ENCODE data around the gene S1PR3.

Gene S1PR3

GRCh38 chr9:89008055-89008743 lies 16.9 kb downstream of the S1PR3 start:
- in situ Hi-C loops (cut with MboI; ENCODE audit: low sequenced_read_pairs), result loop anchor here (10.0 to 25.0 kb wide), 2 partner anchors 279 to 413 kb away; no protein-coding TSS in a partner anchor

- in situ Hi-C loops (cut with MboI; ENCODE audit: low sequenced_read_pairs), result loop anchor here (10.0 to 25.0 kb wide), 2 partner anchors 278 to 414 kb away; no protein-coding TSS in a partner anchor
These were observed 17.7 kb downstream of the S1PR3 start for GRCh38 chr9:89008744-89009545.

GRCh38 chr9:89009546-89009840 lies 18.2 kb downstream of the S1PR3 start:
- in situ Hi-C loops (cut with MboI; ENCODE audit: low sequenced_read_pairs), result loop anchor here (10.0 to 25.0 kb wide), 2 partner anchors 278 to 415 kb away; no protein-coding TSS in a partner anchor

GRCh38 chr9:89010056-89010455 lies 18.8 kb downstream of the S1PR3 start:
- in situ Hi-C loops (cut with MboI; ENCODE audit: low sequenced_read_pairs), result loop anchor here (25.0 kb wide), 1 partner anchor 277 kb away; no protein-coding TSS in a partner anchor

GRCh38 chr9:89010526-89011111 lies 19.4 kb downstream of the S1PR3 start:
- in situ Hi-C loops (cut with MboI; ENCODE audit: low sequenced_read_pairs), result loop anchor here (25.0 kb wide), 1 partner anchor 277 kb away; no protein-coding TSS in a partner anchor

- in situ Hi-C loops (cut with MboI; ENCODE audit: low sequenced_read_pairs), result loop anchor here (25.0 kb wide), 1 partner anchor 276 kb away; no protein-coding TSS in a partner anchor
These were observed 20.4 kb downstream of the S1PR3 start for GRCh38 chr9:89011683-89012082.

GRCh38 chr9:89012294-89013042 lies 21.2 kb downstream of the S1PR3 start:
- in situ Hi-C loops (cut with MboI; ENCODE audit: low sequenced_read_pairs), result loop anchor here (25.0 kb wide), 1 partner anchor 275 kb away; no protein-coding TSS in a partner anchor

- in situ Hi-C loops (cut with MboI; ENCODE audit: low sequenced_read_pairs), result loop anchor here (25.0 kb wide), 1 partner anchor 274 kb away; no protein-coding TSS in a partner anchor
These were observed 22.4 kb downstream of the S1PR3 start for GRCh38 chr9:89013660-89014059.

GRCh38 chr9:89014153-89014552 lies 22.9 kb downstream of the S1PR3 start:
- in situ Hi-C loops (cut with MboI; ENCODE audit: low sequenced_read_pairs), result loop anchor here (25.0 kb wide), 1 partner anchor 273 kb away; no protein-coding TSS in a partner anchor

GRCh38 chr9:89015336-89015735 lies 24.1 kb downstream of the S1PR3 start:
- in situ Hi-C loops (cut with MboI; ENCODE audit: low sequenced_read_pairs), result loop anchor here (25.0 kb wide), 1 partner anchor 272 kb away; no protein-coding TSS in a partner anchor

- in situ Hi-C loops (cut with MboI; ENCODE audit: low sequenced_read_pairs), result loop anchor here (25.0 kb wide), 1 partner anchor 267 kb away; no protein-coding TSS in a partner anchor
These were observed 29.5 kb downstream of the S1PR3 start for GRCh38 chr9:89020754-89021153.

- in situ Hi-C loops (cut with MboI; ENCODE audit: low sequenced_read_pairs), result loop anchor here (25.0 kb wide), 1 partner anchor 266 kb away; no protein-coding TSS in a partner anchor
These were observed 30.0 kb downstream of the S1PR3 start for GRCh38 chr9:89021154-89021803.

- in situ Hi-C loops (cut with MboI; ENCODE audit: low sequenced_read_pairs), result loop anchor here (25.0 kb wide), 1 partner anchor 265 kb away; no protein-coding TSS in a partner anchor
These were observed 30.9 kb downstream of the S1PR3 start for GRCh38 chr9:89022001-89022759.

GRCh38 chr9:89022902-89023301 lies 31.6 kb downstream of the S1PR3 start:
- in situ Hi-C loops (cut with MboI; ENCODE audit: low sequenced_read_pairs), result loop anchor here (25.0 kb wide), 1 partner anchor 264 kb away; no protein-coding TSS in a partner anchor

GRCh38 chr9:89023740-89024139 lies 32.5 kb downstream of the S1PR3 start:
- in situ Hi-C loops (cut with MboI; ENCODE audit: low sequenced_read_pairs), result loop anchor here (25.0 kb wide), 1 partner anchor 264 kb away; no protein-coding TSS in a partner anchor

GRCh38 chr9:89024727-89025126 lies 33.5 kb downstream of the S1PR3 start:
- in situ Hi-C loops (cut with MboI; ENCODE audit: low sequenced_read_pairs), result loop anchor here (25.0 kb wide), 1 partner anchor 263 kb away; no protein-coding TSS in a partner anchor

GRCh38 chr9:89025553-89025952 lies 34.3 kb downstream of the S1PR3 start:
- in situ Hi-C loops (cut with MboI; ENCODE audit: low sequenced_read_pairs), result no loop called here

GRCh38 chr9:89026876-89027275 lies 35.6 kb downstream of the S1PR3 start:
- in situ Hi-C loops (cut with MboI; ENCODE audit: low sequenced_read_pairs), result no loop called here

GRCh38 chr9:89029788-89030187 lies 38.5 kb downstream of the S1PR3 start:
- in situ Hi-C loops (cut with MboI; ENCODE audit: low sequenced_read_pairs), result no loop called here
